H1 (cell line): ENCODE results near the gene ZNRF2. TPM values are rescaled to one million over a fixed set of nuclear protein-coding genes. Genes with fewer than 3 reads are reported as not detected.

ENCODE experiments used
- CTCF ChIA-PET: fragments of 300-600 bp; sonication (Branson Sonifier 250); formaldehyde crosslinking; loops from one replicate; lab custom pipeline; 2021; ENCODE audit not compliant: partially characterized antibody; lab: Charles Lee
- POLR2A ChIA-PET: fragments of 300-600 bp; sonication (Branson Sonifier 250); formaldehyde crosslinking; loops from one replicate; lab custom pipeline; 2021; ENCODE audit warnings: inconsistent platforms; ENCODE audit not compliant: partially characterized antibody; lab: Charles Lee
- DNase-seq, 2 experiments: peaks; one replicate each; pipeline versions ENCODE4 v3.0.0 to v3.0.0-alpha.2; 2010 to 2022; ENCODE audit warnings: low spot score in 2 of 2, low read depth in 1 of 2, mixed read lengths in 1 of 2
- FAIRE-seq: peaks from 2 replicates; lab custom pipeline; 2011; peaks lifted over from hg19 to GRCh38; lab: Jason Lieb, UNC
- H2AFZ ChIP-seq: 2 replicates; pipeline ENCODE4 v1.8.1; 2012; ENCODE audit warnings: low read length, inconsistent platforms
- H2AK5ac ChIP-seq: 2 replicates; pipeline ENCODE4 v1.6.1; 2013; ENCODE audit warnings: low read depth, low read length
- H2BK120ac ChIP-seq: replicated peaks from 2 replicates; pipeline ENCODE3; 2013; ENCODE audit warnings: low read depth, low read length, inconsistent platforms
- H2BK12ac ChIP-seq: 2 replicates; pipeline ENCODE4 v1.6.1; 2013; ENCODE audit warnings: low read depth, low read length
- H2BK15ac ChIP-seq: 2 replicates; pipeline ENCODE4 v1.6.1; 2013; ENCODE audit warnings: low read length
- H2BK20ac ChIP-seq: 2 replicates; pipeline ENCODE4 v1.6.1; 2013; ENCODE audit warnings: low read length
- H2BK5ac ChIP-seq: 2 replicates; pipeline ENCODE4 v1.6.1; 2013; ENCODE audit warnings: low read depth, low read length
- H3K14ac ChIP-seq: 2 replicates; pipeline ENCODE4 v1.6.1; 2013; ENCODE audit warnings: inconsistent platforms; ENCODE audit not compliant: insufficient read length
- H3K18ac ChIP-seq: 2 replicates; pipeline ENCODE4 v1.6.1; 2013; ENCODE audit warnings: low read length; ENCODE audit errors: extremely low read depth
- H3K23ac ChIP-seq: 2 replicates; pipeline ENCODE4 v1.6.1; 2013; ENCODE audit warnings: inconsistent platforms; ENCODE audit not compliant: insufficient read length
- H3K23me2 ChIP-seq: 2 replicates; pipeline ENCODE4 v1.6.1; 2013; ENCODE audit warnings: low read depth, low read length
- H3K27ac ChIP-seq: 2 replicates; pipeline ENCODE4 v1.6.1; 2011; ENCODE audit warnings: low read depth, low read length, inconsistent platforms
- H3K27me3 ChIP-seq, 4 experiments: replicated peaks in 1 of 4; 1 replicate in 1 of 4; 2 replicates in 3 of 4; pipeline versions ENCODE4 v1.6.1 to v1.8.1; 2011 to 2013; ENCODE audit warnings: low read length in 3 of 4, mild to moderate bottlenecking in 3 of 4, inconsistent platforms in 2 of 4, mixed read lengths in 2 of 4, moderate library complexity in 1 of 4; ENCODE audit not compliant: control insufficient read depth in 3 of 4, insufficient read depth in 3 of 4; ENCODE audit errors: extremely low read depth in 1 of 4
- H3K36me3 ChIP-seq, 4 experiments: 2 replicates each; pipeline versions ENCODE4 v1.6.1 to v1.8.1; 2011 to 2013; ENCODE audit warnings: mild to moderate bottlenecking in 4 of 4, low read length in 3 of 4, moderate library complexity in 2 of 4, control low read depth in 1 of 4, inconsistent platforms in 1 of 4; ENCODE audit not compliant: insufficient read depth in 4 of 4, control insufficient read depth in 2 of 4
- H3K4ac ChIP-seq: replicated peaks from 2 replicates; pipeline ENCODE3; 2013; ENCODE audit warnings: low read length, low read depth, mixed read lengths, inconsistent platforms; ENCODE audit not compliant: insufficient read length
- H3K4me1 ChIP-seq, 4 experiments: replicated peaks in 1 of 4; 1 replicate in 1 of 4; 2 replicates in 3 of 4; pipeline versions ENCODE4 v1.6.1 to v1.8.1; 2011 to 2013; ENCODE audit warnings: low read length in 3 of 4, inconsistent platforms in 2 of 4, mixed read lengths in 1 of 4; ENCODE audit not compliant: insufficient read depth in 4 of 4, control insufficient read depth in 3 of 4
- H3K4me2 ChIP-seq, 2 experiments: 2 replicates each; pipeline versions ENCODE4 v1.6.1 to v1.8.1; 2011 to 2013; ENCODE audit warnings: low read depth in 2 of 2, low read length in 2 of 2, control low read depth in 1 of 2, inconsistent platforms in 1 of 2, mild to moderate bottlenecking in 1 of 2; ENCODE audit not compliant: insufficient read depth in 1 of 2
- H3K4me3 ChIP-seq, 4 experiments: fragments of 200-600, 300-600 bp in 1 of 4; sonication (generic), shearing (Covaris generic), sonication (Bioruptor Twin) in 1 of 4; 2 replicates each; pipeline versions ENCODE4 v1.5.1 to v1.8.1; 2011 to 2016; ENCODE audit warnings: low read length in 4 of 4, low read depth in 3 of 4, control low read depth in 2 of 4, inconsistent platforms in 2 of 4, mild to moderate bottlenecking in 2 of 4, mixed read lengths in 1 of 4, moderate library complexity in 1 of 4; ENCODE audit not compliant: insufficient read depth in 2 of 4; ENCODE audit errors: extremely low read depth in 1 of 4
- H3K56ac ChIP-seq: replicated peaks from 2 replicates; pipeline ENCODE3; 2013; ENCODE audit warnings: low read depth, mild to moderate bottlenecking, mixed read lengths, low read length, inconsistent platforms; ENCODE audit not compliant: insufficient read length
- H3K79me1 ChIP-seq: 2 replicates; pipeline ENCODE4 v1.6.1; 2013; ENCODE audit warnings: low read depth, low read length, control low read depth
- H3K79me2 ChIP-seq, 2 experiments: 2 replicates each; pipeline versions ENCODE4 v1.6.1 to v1.8.1; 2012 to 2013; ENCODE audit warnings: low read length in 2 of 2, mild to moderate bottlenecking in 2 of 2, inconsistent platforms in 1 of 2; ENCODE audit not compliant: insufficient read depth in 2 of 2, control insufficient read depth in 1 of 2
- H3K9ac ChIP-seq, 4 experiments: replicated peaks in 1 of 4; 1 replicate in 1 of 4; 2 replicates in 3 of 4; pipeline versions ENCODE4 v1.6.1 to v1.8.1; 2011 to 2013; ENCODE audit warnings: low read depth in 3 of 4, low read length in 3 of 4, control low read depth in 2 of 4, mild to moderate bottlenecking in 2 of 4, moderate library complexity in 2 of 4, inconsistent platforms in 1 of 4; ENCODE audit errors: extremely low read depth in 1 of 4
- H3K9me3 ChIP-seq, 2 experiments: 2 replicates each; pipeline versions ENCODE4 v1.6.1 to v1.8.1; 2012 to 2013; ENCODE audit warnings: mild to moderate bottlenecking in 2 of 2, moderate library complexity in 2 of 2, control low read depth in 1 of 2, inconsistent platforms in 1 of 2, low read depth in 1 of 2, low read length in 1 of 2, mixed read lengths in 1 of 2; ENCODE audit not compliant: insufficient read depth in 2 of 2
- H4K20me1 ChIP-seq, 2 experiments: replicated peaks in 1 of 2; 2 replicates each; pipeline versions ENCODE3 to v1.8.1; 2011 to 2013; ENCODE audit warnings: inconsistent platforms in 2 of 2, low read length in 2 of 2, mild to moderate bottlenecking in 1 of 2; ENCODE audit not compliant: insufficient read depth in 2 of 2, control insufficient read depth in 1 of 2
- H4K5ac ChIP-seq: 2 replicates; pipeline ENCODE4 v1.6.1; 2013; ENCODE audit warnings: low read length, low read depth, mixed read lengths, inconsistent platforms; ENCODE audit not compliant: insufficient read length
- H4K8ac ChIP-seq: 2 replicates; pipeline ENCODE4 v1.8.0; 2013; ENCODE audit warnings: mild to moderate bottlenecking, moderate library complexity, low read length, inconsistent platforms; ENCODE audit not compliant: insufficient read depth; ENCODE audit errors: extremely low read depth
- H4K91ac ChIP-seq: replicated peaks from 2 replicates; pipeline ENCODE3; 2013; ENCODE audit warnings: low read length, mixed read lengths, inconsistent platforms; ENCODE audit not compliant: insufficient read length
- ATF2 ChIP-seq: IDR thresholded peaks from 2 replicates; pipeline ENCODE4 v1.6.1; 2012; ENCODE audit warnings: low read length, inconsistent platforms
- HDAC6 ChIP-seq: IDR thresholded peaks from one replicate; pipeline ENCODE4 v1.7.1; 2012; ENCODE audit warnings: low read depth, mild to moderate bottlenecking, inconsistent platforms, low read length, moderate library complexity
- KDM5A ChIP-seq: fragments of 200-600 bp; IDR thresholded peaks from 2 replicates; pipeline ENCODE4 v1.7.1; 2012; ENCODE audit warnings: mild to moderate bottlenecking, low read length, inconsistent platforms, mixed read lengths
- WGBS, 2 experiments: shearing (Covaris generic) in 1 of 2; methylation state at CpG; one replicate each; pipeline versions ENCODE4 v1.1.6 to v1.1.7; 2013 to 2015; ENCODE audit warnings: low lambda C conversion rate in 2 of 2, mixed read lengths in 2 of 2, inconsistent platforms in 1 of 2, low coverage in 1 of 2, missing lambda C conversion rate in 1 of 2; ENCODE audit not compliant: insufficient replicate concordance in 2 of 2, insufficient coverage in 1 of 2, insufficient read length in 1 of 2; ENCODE audit errors: extremely low coverage in 1 of 2, missing lambda C conversion rate in 1 of 2; 5-methylcytosine and 5-hydroxymethylcytosine counted together
- polyA plus RNA-seq, 7 experiments: library from polyadenylated mRNA; depleted of rRNA in 3 of 7; stranded (reverse) in 5 of 7; unstranded in 2 of 7; fragments of >200 nt in 5 of 7; fragments of 200-250 nt in 2 of 7; gene quantifications; 1 replicate in 5 of 7; 2 replicates in 1 of 7; 4 replicates in 1 of 7; pipeline versions ENCODE4 v1.2.1 to v1.2.3, GENCODE V29; 2011 to 2013; ENCODE audit warnings: missing spikeins in 2 of 7, mixed read lengths in 2 of 7
- total RNA-seq: library from RNA; stranded (reverse); fragmentation: NEBNext Ultra II Directional; extraction: Animal tissue kit (Norgen Biotek cat#: 25700); gene quantifications from 2 replicates; pipeline ENCODE4 v1.2.1, GENCODE V29; 2021

Gene ZNRF2
- total and polyA plus RNA-seq, 2 of the 8 experiments (the other 6 are each of a cell fraction or from before 2014, with no cell fraction given), result 2.9 to 16.2 TPM

GRCh38 chr7:30331338-30331737 lies 46.9 kb downstream of the ZNRF2 start:
- Histone ChIP-seq H4K8ac (no peak overlapping the region), H3K14ac (no peak overlapping the region), H3K79me2 (peaks cover 0 to 69% of the 10 kb centered on the region in 2 experiments; a peak in 2 of 4 replicates), H3K23ac (no peak overlapping the region), H4K91ac (no peak overlapping the region), H2AK5ac (no peak overlapping the region), H3K9ac (no peak overlapping the region), H3K4me2 (no peak overlapping the region), H3K18ac (no peak overlapping the region), H3K4me1 (no peaks in the 10 kb centered on the region), H2BK20ac (no peak overlapping the region), H3K36me3 (no peaks in the 10 kb centered on the region), H2AFZ (no peak overlapping the region), H4K5ac (no peak overlapping the region), H3K79me1 (no peaks in the 10 kb centered on the region), H3K27ac (no peak overlapping the region), H3K4me3 (no peak overlapping the region), H3K56ac (no peak overlapping the region), H2BK12ac (no peak overlapping the region), H2BK5ac (no peak overlapping the region), H3K9me3 (no peaks in the 10 kb centered on the region; a peak in 1 of 4 replicates), H2BK15ac (no peak overlapping the region), H3K4ac (no peak overlapping the region), H2BK120ac (no peak overlapping the region), H3K27me3 (no peaks in the 10 kb centered on the region), H4K20me1 (no peaks in the 10 kb centered on the region), H3K23me2 (no peaks in the 10 kb centered on the region)
- 98% methylated on average over 2 of the region's 2 CpGs; no CpG with 5 or more reads in 1 of the 2 experiments for WGBS, 2 experiments
- ChIA-PET CTCF (interaction anchor here (0.8 to 1.2 kb wide), 3 partner anchors 13 to 65 kb away, joined by 3 read pairs; no protein-coding TSS in a partner anchor), POLR2A (no interaction called here)
- no peak for TF ChIP-seq HDAC6
- no peak for TF ChIP-seq KDM5A
- no peak for TF ChIP-seq ATF2
- no peak for DNase-seq
- FAIRE-seq, result no peak
